Naive thymus-derived CD4-positive, alpha-beta T cell (primary cell): ENCODE data around the gene LEMD1. TPM values are rescaled to one million over a fixed set of nuclear protein-coding genes. Genes with fewer than 3 reads are reported as not detected.
A peak's percentile ranks its signal among the peaks of the same experiment; 100 is the strongest.

Experiments used
- ATAC-seq: fragments of 150-1000 bp; cut with Tn5 transposase; 2 replicates; pipeline ENCODE4 v1.10.0; 2021; ENCODE audit warnings: mild to moderate bottlenecking, moderate library complexity
- CTCF ChIA-PET: fragments of 350-600 bp; sonication (Branson Sonifier 250); formaldehyde crosslinking; loops from one replicate; lab custom pipeline; 2021; ENCODE audit warnings: antibody characterized with exemption; lab: Charles Lee
- POLR2A ChIA-PET: fragments of 350-600 bp; sonication (Branson Sonifier 250); formaldehyde crosslinking; loops from one replicate; lab custom pipeline; 2021; ENCODE audit warnings: antibody characterized with exemption, inconsistent platforms; lab: Charles Lee
- DNase-seq, 9 donors: peaks; one replicate each; pipeline versions ENCODE4 v3.0.0 to v3.0.0-alpha.2; 2020 to 2022; ENCODE audit warnings: mixed read lengths in 1 of 9
- H3K27ac ChIP-seq: one replicate; pipeline ENCODE4 v1.7.0; 2013; ENCODE audit warnings: mild to moderate bottlenecking, low read depth, low read length, moderate library complexity
- H3K27me3 ChIP-seq, 2 donors: one replicate each; pipeline ENCODE4 v1.7.0; 2013; ENCODE audit warnings: low read length in 2 of 2, mild to moderate bottlenecking in 2 of 2, moderate library complexity in 2 of 2; ENCODE audit not compliant: control insufficient read depth in 2 of 2, insufficient read depth in 2 of 2
- H3K36me3 ChIP-seq, 3 experiments: 1 replicate in 2 of 3; 2 replicates in 1 of 3; pipeline ENCODE4 v1.7.0; 2013; ENCODE audit warnings: low read length in 3 of 3, mild to moderate bottlenecking in 3 of 3, moderate library complexity in 1 of 3; ENCODE audit not compliant: insufficient read depth in 3 of 3, control insufficient read depth in 2 of 3
- H3K4me1 ChIP-seq, 2 donors: one replicate each; pipeline ENCODE4 v1.7.0; 2013; ENCODE audit warnings: low read length in 2 of 2, mild to moderate bottlenecking in 2 of 2, moderate library complexity in 1 of 2; ENCODE audit not compliant: control insufficient read depth in 2 of 2, insufficient read depth in 2 of 2
- H3K4me3 ChIP-seq: 2 replicates; pipeline ENCODE4 v1.7.0; 2013; ENCODE audit warnings: mild to moderate bottlenecking, low read length
- H3K9me3 ChIP-seq, 3 experiments: 1 replicate in 2 of 3; 2 replicates in 1 of 3; pipeline ENCODE4 v1.7.0; 2013; ENCODE audit warnings: low read length in 3 of 3; ENCODE audit not compliant: control insufficient read depth in 2 of 3
- H3K27ac Mint-ChIP-seq, 9 donors: one replicate each; pipeline ENCODE4 v1.8.0; 2020 to 2022; ENCODE audit warnings: mixed read lengths in 9 of 9, mild to moderate bottlenecking in 8 of 9, moderate library complexity in 5 of 9, inconsistent platforms in 2 of 9
- H3K27me3 Mint-ChIP-seq, 5 donors: one replicate each; pipeline ENCODE4 v1.8.0; 2021 to 2022; ENCODE audit warnings: mixed read lengths in 5 of 5, mild to moderate bottlenecking in 1 of 5
- H3K36me3 Mint-ChIP-seq, 5 donors: one replicate each; pipeline ENCODE4 v1.8.0; 2020 to 2022; ENCODE audit warnings: mixed read lengths in 5 of 5, mild to moderate bottlenecking in 3 of 5, inconsistent platforms in 1 of 5
- H3K4me1 Mint-ChIP-seq, 7 donors: one replicate each; pipeline ENCODE4 v1.8.0; 2020 to 2022; ENCODE audit warnings: mixed read lengths in 7 of 7, mild to moderate bottlenecking in 3 of 7, inconsistent platforms in 1 of 7
- H3K4me3 Mint-ChIP-seq, 10 donors: one replicate each; pipeline ENCODE4 v1.8.0; 2020 to 2022; ENCODE audit warnings: mild to moderate bottlenecking in 10 of 10, mixed read lengths in 10 of 10, moderate library complexity in 6 of 10, inconsistent platforms in 2 of 10
- H3K9me3 Mint-ChIP-seq, 11 donors: one replicate each; pipeline ENCODE4 v1.8.0; 2020 to 2022; ENCODE audit warnings: mixed read lengths in 11 of 11, mild to moderate bottlenecking in 4 of 11, inconsistent platforms in 1 of 11, moderate library complexity in 1 of 11
- intact Hi-C, 2 donors: fragments of 100-400 bp; cut with micrococcal nuclease; formaldehyde crosslinking; loops; one replicate each; pipeline ENCODE4 v1.15.1; 2023
- polyA plus RNA-seq, 2 donors: library from polyadenylated mRNA; unstranded; fragments of 300-500 nt; fragmentation: Illumina TruSeq; gene quantifications; one replicate each; pipeline ENCODE4 v1.2.3, GENCODE V29; 2021
- total RNA-seq, 6 experiments: library from RNA in 5 of 6; stranded (reverse) in 5 of 6; gene quantifications; 1 replicate in 5 of 6; 2 replicates in 1 of 6; pipeline ENCODE4 v1.2.3 and lab custom pipeline; 2021 to 2026

The LEMD1 gene
- total and polyA plus RNA-seq, 7 experiments from 2014 or later, result 0.97 TPM; not detected in 6

GRCh38 chr1:205375835-205376545 is 45.9 kb downstream of the LEMD1 start:
- peaks cover 6 to 13% of the 10 kb centered on the region in 2 donors for H3K4me1 ChIP-seq
- peaks cover 9 to 26% (median 20%) of the 10 kb centered on the region in 7 donors for H3K4me1 Mint-ChIP-seq
- no peaks in the 10 kb centered on the region for H3K36me3 ChIP-seq
- H3K27ac Mint-ChIP-seq, result peak overlapping the region in 1 of 9 donors; percentile 3
- intact Hi-C loops, result no loop called here
- peaks cover 0 to 46% (median 22%) of the 10 kb centered on the region in 5 donors for H3K27me3 Mint-ChIP-seq
- ChIA-PET CTCF (no interaction called here), POLR2A (no interaction called here)
- H3K27ac ChIP-seq, result no peak overlapping the region
- H3K4me3 Mint-ChIP-seq, result no peak overlapping the region
- no peak overlapping the region for H3K4me3 ChIP-seq
- no peaks in the 10 kb centered on the region for H3K27me3 ChIP-seq
- H3K36me3 Mint-ChIP-seq, result no peaks in the 10 kb centered on the region
- ATAC-seq (no peak), DNase-seq (no peak)
- H3K9me3 Mint-ChIP-seq, result no peaks in the 10 kb centered on the region
- no peaks in the 10 kb centered on the region for H3K9me3 ChIP-seq

GRCh38 chr1:205374210-205375078 is 47.4 kb downstream of the LEMD1 start:
- DNase-seq (no peak), ATAC-seq (no peak)
- Mint-ChIP-seq H3K4me3 (peak overlapping the region in 5 of 10 donors; percentile 10 to 36 (median 25)), H3K36me3 (no peaks in the 10 kb centered on the region), H3K4me1 (peaks cover 9 to 26% (median 20%) of the 10 kb centered on the region in 7 donors), H3K9me3 (peaks cover 0 to 2% (median 0%) of the 10 kb centered on the region in 11 donors), H3K27ac (peak overlapping the region in 2 of 9 donors; percentile 45 to 74), H3K27me3 (peaks cover 0 to 52% (median 22%) of the 10 kb centered on the region in 5 donors)
- Histone ChIP-seq H3K4me1 (peaks cover 6 to 13% of the 10 kb centered on the region in 2 donors), H3K27me3 (no peaks in the 10 kb centered on the region), H3K27ac (no peak overlapping the region), H3K36me3 (no peaks in the 10 kb centered on the region), H3K4me3 (no peak overlapping the region), H3K9me3 (no peaks in the 10 kb centered on the region)
- ChIA-PET CTCF (interaction anchor here (0.6 kb wide), 1 partner anchor 1759 kb away, joined by 3 read pairs; no protein-coding TSS in a partner anchor), POLR2A (no interaction called here)
- intact Hi-C loops, result no loop called here

- H3K4me3 Mint-ChIP-seq, result peak overlapping the region in 5 of 10 donors; percentile 10 to 36 (median 25)
- no peak for ATAC-seq
Measured at GRCh38 chr1:205373798-205374175, 48.1 kb downstream of the LEMD1 start.

GRCh38 chr1:205373022-205373797 is 48.6 kb downstream of the LEMD1 start:
- Histone ChIP-seq H3K4me1 (peaks cover 6 to 13% of the 10 kb centered on the region in 2 donors), H3K9me3 (no peaks in the 10 kb centered on the region), H3K27ac (no peak overlapping the region), H3K36me3 (no peaks in the 10 kb centered on the region), H3K4me3 (no peak overlapping the region), H3K27me3 (no peaks in the 10 kb centered on the region)
- H3K27me3 Mint-ChIP-seq, result peaks cover 0 to 53% (median 18%) of the 10 kb centered on the region in 5 donors
- ChIA-PET POLR2A (no interaction called here), CTCF (interaction anchor here (0.6 kb wide), 1 partner anchor 150 kb away, joined by 3 read pairs; no protein-coding TSS in a partner anchor)
- no peak overlapping the region for H3K27ac Mint-ChIP-seq
- ATAC-seq (no peak), DNase-seq (no peak)
- no peaks in the 10 kb centered on the region for H3K36me3 Mint-ChIP-seq
- peak overlapping the region in 1 of 10 donors; percentile 20 for H3K4me3 Mint-ChIP-seq
- intact Hi-C loops, result no loop called here
- H3K4me1 Mint-ChIP-seq, result peaks cover 9 to 26% (median 20%) of the 10 kb centered on the region in 7 donors
- H3K9me3 Mint-ChIP-seq, result peaks cover 0 to 2% (median 0%) of the 10 kb centered on the region in 11 donors

More at GRCh38 chr1:205373798-205374175, 48.1 kb downstream of the LEMD1 start:
- Histone ChIP-seq H3K4me1 (peaks cover 6 to 13% of the 10 kb centered on the region in 2 donors), H3K36me3 (no peaks in the 10 kb centered on the region), H3K9me3 (no peaks in the 10 kb centered on the region), H3K27me3 (no peaks in the 10 kb centered on the region), H3K4me3 (no peak overlapping the region), H3K27ac (no peak overlapping the region)
- Mint-ChIP-seq H3K27me3 (peaks cover 0 to 53% (median 18%) of the 10 kb centered on the region in 5 donors), H3K4me1 (peaks cover 9 to 26% (median 20%) of the 10 kb centered on the region in 7 donors), H3K27ac (peak overlapping the region in 1 of 9 donors; percentile 74), H3K9me3 (peaks cover 0 to 2% (median 0%) of the 10 kb centered on the region in 11 donors), H3K36me3 (no peaks in the 10 kb centered on the region)
- intact Hi-C loops, result no loop called here
- POLR2A ChIA-PET, result no interaction called here
- CTCF ChIA-PET, result no interaction called here
- no peak for DNase-seq

GRCh38 chr1:205371871-205372660 is 49.8 kb downstream of the LEMD1 start:
- Mint-ChIP-seq H3K36me3 (no peaks in the 10 kb centered on the region), H3K27me3 (peaks cover 0 to 50% (median 18%) of the 10 kb centered on the region in 5 donors), H3K4me3 (no peak overlapping the region), H3K4me1 (peaks cover 9 to 26% (median 20%) of the 10 kb centered on the region in 7 donors), H3K27ac (no peak overlapping the region), H3K9me3 (peaks cover 0 to 2% (median 0%) of the 10 kb centered on the region in 11 donors)
- ChIA-PET CTCF (interaction anchor here (0.8 kb wide), 1 partner anchor 31 kb away, joined by 5 read pairs; no protein-coding TSS in a partner anchor), POLR2A (no interaction called here)
- Histone ChIP-seq H3K27ac (no peak overlapping the region), H3K4me1 (peaks cover 6 to 13% of the 10 kb centered on the region in 2 donors), H3K9me3 (no peaks in the 10 kb centered on the region), H3K36me3 (no peaks in the 10 kb centered on the region), H3K4me3 (no peak overlapping the region), H3K27me3 (no peaks in the 10 kb centered on the region)
- ATAC-seq, result no peak
- intact Hi-C loops, result no loop called here
- no peak for DNase-seq
